Breast epithelium (tissue), 4 donors: ENCODE measurements around the gene ATP13A1. TPM values are rescaled to one million over a fixed set of nuclear protein-coding genes. Genes with fewer than 3 reads are reported as not detected.

ENCODE experiments used
- DNase-seq, 2 donors: peaks; one replicate each; pipeline ENCODE4 v3.0.0-alpha.2; 2019; ENCODE audit warnings: low spot score in 2 of 2
- H3K27ac ChIP-seq, 2 donors: fragments of 200-600 bp; sonication (generic) in 1 of 2; one replicate each; pipeline ENCODE4 v1.5.1; 2016 to 2019; ENCODE audit warnings: mild to moderate bottlenecking in 1 of 2
- H3K27me3 ChIP-seq, 2 donors: fragments of 200-600 bp; sonication (generic) in 1 of 2; one replicate each; pipeline versions ENCODE4 v1.5.1 to v1.6.0; 2017 to 2019; ENCODE audit warnings: control low read depth in 1 of 2, mild to moderate bottlenecking in 1 of 2
- H3K36me3 ChIP-seq: fragments of 200-600 bp; one replicate; pipeline ENCODE4 v1.5.1; 2019
- H3K4me1 ChIP-seq, 2 donors: fragments of 200-600 bp; sonication (generic); one replicate each; pipeline ENCODE4 v1.5.1; 2016 to 2019; ENCODE audit warnings: control low read depth in 1 of 2
- H3K4me3 ChIP-seq, 3 donors: fragments of 200-600 bp; sonication (generic); 1 replicate in 2 of 3; 2 replicates in 1 of 3; pipeline ENCODE4 v1.5.1; 2016 to 2019; ENCODE audit warnings: mild to moderate bottlenecking in 3 of 3, moderate library complexity in 2 of 3
- H3K9me3 ChIP-seq, 2 donors: fragments of 200-600 bp; sonication (generic) in 1 of 2; one replicate each; pipeline ENCODE4 v1.5.1; 2016 to 2019; ENCODE audit warnings: control low read depth in 1 of 2
- CTCF ChIP-seq, 3 donors: fragments of 450-650 bp; IDR thresholded peaks; one replicate each; pipeline ENCODE4 v1.5.1; 2016 to 2017; ENCODE audit warnings: antibody characterized with exemption in 3 of 3, mild to moderate bottlenecking in 3 of 3, moderate library complexity in 3 of 3
- POLR2A ChIP-seq: fragments of 450-650 bp; IDR thresholded peaks from one replicate; pipeline ENCODE4 v1.6.1; 2016; ENCODE audit warnings: antibody characterized with exemption, mild to moderate bottlenecking, moderate library complexity
- POLR2AphosphoS5 ChIP-seq, 3 donors: sonication (generic); formaldehyde crosslinking; IDR thresholded peaks; one replicate each; pipeline ENCODE4 v1.6.1; 2017; ENCODE audit warnings: antibody characterized with exemption in 3 of 3
- intact Hi-C: fragments of 100-400 bp; cut with DNase I; formaldehyde crosslinking; loops from one replicate; pipeline ENCODE4 v1.15.1; 2023; ENCODE audit warnings: low total_unique reads
- total RNA-seq, 3 donors: library from RNA; depleted of rRNA; stranded (reverse); fragments of >200 nt; gene quantifications; one replicate each; pipeline ENCODE4 v1.1.0, GENCODE V29; 2016

ATP13A1 gene
- total RNA-seq, 3 donors from 2014 or later: 155 to 222 (median 189) TPM

GRCh38 chr19:19619181-19619848 lies 44.2 kb downstream of the ATP13A1 start:
- Histone ChIP-seq H3K36me3 (no peaks in the 10 kb centered on the region), H3K27ac (no peak overlapping the region), H3K4me3 (peak overlapping the region in 2 of 3 donors; percentile 63 to 80), H3K27me3 (no peaks in the 10 kb centered on the region), H3K4me1 (peaks cover 0 to 4% of the 10 kb centered on the region in 2 donors), H3K9me3 (no peaks in the 10 kb centered on the region)
- DNase-seq: no peak
- intact Hi-C loops: no loop called here
- TF ChIP-seq POLR2AphosphoS5 (IDR thresholded peaks at IDR 0.05) (no peak), CTCF (IDR thresholded peaks at IDR 0.05) (no peak), POLR2A (no peak)

- Histone ChIP-seq H3K4me1 (peaks cover 0 to 4% of the 10 kb centered on the region in 2 donors), H3K4me3 (peak within 1 kb of the TSS; percentile 43 to 80 (median 63)), H3K36me3 (no peaks in the 10 kb centered on the region), H3K27me3 (no peaks in the 10 kb centered on the region), H3K27ac (no peak within 1 kb of the TSS), H3K9me3 (no peaks in the 10 kb centered on the region)
- peak; percentile 89 to 90 for DNase-seq
- no peak for TF ChIP-seq POLR2A
- TF ChIP-seq POLR2AphosphoS5 (IDR thresholded peaks at IDR 0.05): no peak
- TF ChIP-seq CTCF (IDR thresholded peaks at IDR 0.05): no peak
- intact Hi-C loops: no loop called here
Measured at GRCh38 chr19:19618219-19619051, 45.0 kb downstream of the ATP13A1 start, which contains the start of gene PBX4. TSS of gene PBX4 (minus strand) at chr19:19618687. CDS start at chr19:19618629, 58 bp downstream.

- Histone ChIP-seq H3K27me3 (no peaks in the 10 kb centered on the region), H3K27ac (no peak overlapping the region), H3K9me3 (no peaks in the 10 kb centered on the region), H3K4me1 (peaks cover 0 to 4% of the 10 kb centered on the region in 2 donors), H3K36me3 (no peaks in the 10 kb centered on the region), H3K4me3 (no peak overlapping the region)
- intact Hi-C loops: no loop called here
- no peak for DNase-seq
- TF ChIP-seq POLR2A (no peak), POLR2AphosphoS5 (IDR thresholded peaks at IDR 0.05) (no peak), CTCF (IDR thresholded peaks at IDR 0.05) (no peak)
Measured at GRCh38 chr19:19615086-19615485, 48.4 kb downstream of the ATP13A1 start.

- no peaks in the 10 kb centered on the region for H3K27me3 ChIP-seq
- H3K4me1 ChIP-seq: peaks cover 0 to 4% of the 10 kb centered on the region in 2 donors
- no peaks in the 10 kb centered on the region for H3K36me3 ChIP-seq
- H3K4me3 ChIP-seq: no peak overlapping the region
- H3K27ac ChIP-seq: no peak overlapping the region
- intact Hi-C loops: no loop called here
- DNase-seq: no peak
- H3K9me3 ChIP-seq: no peaks in the 10 kb centered on the region
- TF ChIP-seq POLR2AphosphoS5 (IDR thresholded peaks at IDR 0.05) (no peak), CTCF (IDR thresholded peaks at IDR 0.05) (no peak), POLR2A (no peak)
Measured at GRCh38 chr19:19613506-19613905, 50.0 kb downstream of the ATP13A1 start.
